ENCODE results near the gene CEP41.

DNA sequence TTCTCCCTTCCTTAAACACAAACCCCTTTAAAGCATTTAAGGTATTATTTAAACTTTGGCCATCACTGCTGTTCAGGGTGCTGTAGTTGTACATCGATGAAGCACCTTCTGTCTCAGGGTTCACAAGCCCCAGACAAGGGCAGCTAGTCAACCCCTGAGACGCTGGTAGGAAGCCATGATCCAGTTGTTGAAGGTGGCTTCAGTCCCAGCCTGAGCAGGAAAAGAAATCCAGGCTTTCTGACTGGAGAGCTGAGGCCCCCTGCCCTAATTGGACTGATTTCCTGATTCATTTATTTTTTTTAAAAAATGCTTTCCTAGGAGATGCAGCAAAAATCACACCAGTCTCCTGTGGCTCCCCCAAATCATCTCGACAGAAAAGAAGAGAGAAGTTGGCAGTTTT is 44.7 kb downstream of the CEP41 start:
- no peak for TF ChIP-seq EZH2 (IDR thresholded peaks at IDR 0.05; ENCODE audit: borderline replicate concordance, insufficient read depth, low read length, poor library complexity, severe bottlenecking)
- no peak for TF ChIP-seq POLR2AphosphoS5 (IDR thresholded peaks at IDR 0.05)
- TF ChIP-seq SMC3 (conservative IDR thresholded peaks at IDR 0.05; ENCODE audit: poor library complexity), result no peak
- no peak for TF ChIP-seq CTCF (IDR thresholded peaks at IDR 0.05; ENCODE audit: poor library complexity, severe bottlenecking)
- TF ChIP-seq TAF1 (IDR thresholded peaks at IDR 0.05; ENCODE audit: low read depth), result no peak

Measured in neural cell (in vitro differentiated cells).